GM12801 (cell line): Measurements from ENCODE around the gene SNED1.

Experiments used
- TF ChIP-seq, protein P1 (sequence below): IDR thresholded peaks from one replicate; pipeline ENCODE4 v1.5.1; 2011; ENCODE audit warnings: control low read depth; ENCODE audit not compliant: insufficient read length; ENCODE audit errors: extremely low read depth

The SNED1 gene

DNA sequence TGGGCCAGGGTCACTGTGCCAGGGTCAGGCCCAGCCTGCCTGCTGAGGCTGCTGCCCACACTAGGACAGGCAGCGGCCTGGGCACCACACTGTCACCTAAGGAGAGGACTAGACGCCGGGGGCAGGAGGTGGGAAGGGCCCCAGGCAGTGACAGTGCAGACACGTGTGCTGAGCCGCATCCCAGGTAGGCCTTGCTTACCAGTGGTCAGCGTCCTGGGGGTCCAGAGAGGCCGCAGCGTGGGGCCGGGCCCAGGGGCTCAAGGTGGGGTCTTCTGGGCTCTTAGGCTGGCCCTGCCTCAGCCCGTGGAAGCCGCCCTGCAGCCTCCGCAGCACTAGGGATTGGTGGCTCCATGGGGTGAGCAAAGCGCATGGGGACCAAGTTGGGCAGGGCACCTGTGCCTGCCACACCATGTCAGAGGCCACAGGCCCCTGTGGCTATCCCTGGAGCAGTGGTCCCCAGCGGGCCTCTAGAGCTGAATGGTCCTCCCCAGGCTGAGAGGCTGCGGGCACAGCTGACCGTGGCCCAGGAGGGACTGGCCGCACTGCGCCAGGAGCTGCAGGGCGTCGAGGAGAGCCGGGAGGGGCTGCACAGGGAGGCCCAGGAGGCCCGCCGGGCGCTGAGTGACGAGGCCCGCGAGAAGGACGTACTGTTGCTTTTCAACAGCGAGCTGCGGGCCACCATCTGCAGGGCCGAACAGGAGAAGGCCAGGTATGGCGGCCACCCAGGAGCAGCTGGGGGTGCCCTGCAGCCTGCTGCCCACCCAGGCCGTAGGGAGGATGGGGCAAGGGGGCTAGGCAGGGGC is 35.2 kb upstream of the SNED1 start:
- TF ChIP-seq, protein P1, sequence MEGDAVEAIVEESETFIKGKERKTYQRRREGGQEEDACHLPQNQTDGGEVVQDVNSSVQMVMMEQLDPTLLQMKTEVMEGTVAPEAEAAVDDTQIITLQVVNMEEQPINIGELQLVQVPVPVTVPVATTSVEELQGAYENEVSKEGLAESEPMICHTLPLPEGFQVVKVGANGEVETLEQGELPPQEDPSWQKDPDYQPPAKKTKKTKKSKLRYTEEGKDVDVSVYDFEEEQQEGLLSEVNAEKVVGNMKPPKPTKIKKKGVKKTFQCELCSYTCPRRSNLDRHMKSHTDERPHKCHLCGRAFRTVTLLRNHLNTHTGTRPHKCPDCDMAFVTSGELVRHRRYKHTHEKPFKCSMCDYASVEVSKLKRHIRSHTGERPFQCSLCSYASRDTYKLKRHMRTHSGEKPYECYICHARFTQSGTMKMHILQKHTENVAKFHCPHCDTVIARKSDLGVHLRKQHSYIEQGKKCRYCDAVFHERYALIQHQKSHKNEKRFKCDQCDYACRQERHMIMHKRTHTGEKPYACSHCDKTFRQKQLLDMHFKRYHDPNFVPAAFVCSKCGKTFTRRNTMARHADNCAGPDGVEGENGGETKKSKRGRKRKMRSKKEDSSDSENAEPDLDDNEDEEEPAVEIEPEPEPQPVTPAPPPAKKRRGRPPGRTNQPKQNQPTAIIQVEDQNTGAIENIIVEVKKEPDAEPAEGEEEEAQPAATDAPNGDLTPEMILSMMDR, result no peak

DNA sequence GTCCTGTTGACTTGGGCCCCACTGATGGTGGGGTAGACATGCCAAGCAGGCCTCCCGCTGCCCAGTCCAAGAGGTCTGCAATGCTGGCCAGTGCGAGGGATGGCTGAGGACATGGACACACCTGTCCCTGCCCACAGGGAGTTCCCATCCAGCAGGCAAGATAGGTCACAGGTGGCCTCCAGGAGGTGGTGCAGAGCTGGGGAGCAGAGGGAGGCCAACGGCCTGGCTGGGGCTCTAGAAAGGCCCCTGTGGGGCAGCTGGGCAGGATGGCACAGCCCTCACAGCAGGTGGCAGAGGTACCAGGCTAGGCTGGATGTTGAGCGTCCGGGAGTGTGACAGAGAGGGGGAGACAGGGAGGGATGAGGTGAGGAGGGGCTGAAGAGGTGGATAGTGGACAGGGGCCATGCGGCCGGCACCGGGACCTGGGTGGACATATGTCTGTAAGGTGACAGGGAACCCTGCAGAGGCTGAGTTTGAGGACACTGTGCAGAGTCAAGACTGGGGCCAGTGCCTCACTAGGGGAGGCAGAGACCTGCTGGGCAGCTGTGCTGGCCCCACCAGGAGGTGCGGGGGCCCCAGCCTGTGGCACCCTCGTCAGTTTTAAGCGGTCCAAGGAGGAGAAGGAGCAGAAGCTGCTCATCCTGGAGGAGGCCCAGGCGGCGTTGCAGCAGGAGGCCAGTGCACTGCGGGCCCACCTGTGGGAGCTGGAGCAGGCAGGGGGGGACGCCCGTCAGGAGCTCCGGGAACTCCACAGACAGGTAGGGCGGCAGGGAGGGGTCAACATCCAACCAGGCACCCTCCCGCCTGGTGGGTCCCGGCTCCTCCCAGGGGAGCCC is 34.3 kb upstream of the SNED1 start:
- TF ChIP-seq, protein P1, result no peak

- TF ChIP-seq, protein P1, result no peak
Observed at GRCh38 chr2:240964704-240965295, 33.6 kb upstream of the SNED1 start.

- TF ChIP-seq, protein P1, result no peak
Observed at GRCh38 chr2:240965296-240965904, 33.0 kb upstream of the SNED1 start.

DNA sequence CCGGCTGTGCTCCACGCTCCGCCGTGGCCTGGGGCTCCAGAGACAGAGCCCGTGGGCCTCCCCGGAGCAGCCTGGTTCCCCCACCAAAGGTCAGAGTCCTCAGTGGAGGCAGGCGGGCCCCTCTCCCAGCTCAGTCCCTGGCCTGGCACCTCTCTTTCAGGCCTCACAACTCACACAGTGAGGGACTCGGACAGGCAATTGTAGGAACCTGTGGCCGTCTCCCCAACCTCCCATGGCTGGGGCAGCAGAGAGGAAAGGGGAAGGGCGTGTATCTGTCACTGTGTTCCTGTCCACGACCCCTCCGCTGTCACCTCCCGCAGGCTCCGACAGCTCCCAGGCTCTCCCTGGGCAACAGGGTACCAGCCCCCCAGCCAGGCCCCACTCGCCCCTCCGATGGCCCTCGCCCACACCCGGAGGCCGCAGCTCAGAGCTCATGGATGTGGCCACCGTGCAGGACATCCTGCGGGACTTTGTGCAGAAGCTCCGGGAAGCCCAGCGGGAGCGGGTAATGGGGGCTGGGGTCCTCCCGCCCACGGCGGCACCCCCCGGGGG is 32.4 kb upstream of the SNED1 start:
- TF ChIP-seq, protein P1, result no peak

DNA sequence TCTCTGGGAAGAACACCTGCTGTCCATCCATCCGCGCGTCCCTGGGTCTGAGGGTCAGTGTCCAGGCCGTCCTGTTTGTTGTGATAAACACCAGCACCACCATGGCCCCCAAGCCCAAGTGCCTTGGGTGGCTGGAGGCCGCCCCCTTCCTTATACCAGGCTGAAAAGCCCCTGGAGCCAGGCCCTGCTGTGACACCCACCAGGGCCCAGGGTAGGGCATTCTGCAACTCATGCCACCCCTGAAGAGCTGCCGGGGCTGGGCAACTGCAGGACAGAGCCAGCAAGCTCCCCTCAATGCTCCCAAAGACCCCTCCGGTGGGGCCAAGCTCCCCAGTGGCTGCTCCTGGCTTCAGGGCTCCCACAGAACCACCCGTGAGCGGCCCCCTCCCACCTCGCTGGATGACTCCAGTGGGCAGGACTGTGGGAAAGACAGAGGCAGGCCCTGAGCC is 31.9 kb upstream of the SNED1 start:
- TF ChIP-seq, protein P1, result no peak
